NCI-H82 (cell line): ENCODE results near the gene C2.

Experiments
- DNase-seq: peaks from one replicate; lab custom pipeline; 2025; lab: John Stamatoyannopoulos, UW

C2 gene

GRCh38 chr6:31927242-31927862 lies at the start of gene C2:
TSS of gene C2 (plus strand) at chr6:31927717. CDS start at chr6:31927753, 36 bp downstream.
- no peak for DNase-seq

DNA sequence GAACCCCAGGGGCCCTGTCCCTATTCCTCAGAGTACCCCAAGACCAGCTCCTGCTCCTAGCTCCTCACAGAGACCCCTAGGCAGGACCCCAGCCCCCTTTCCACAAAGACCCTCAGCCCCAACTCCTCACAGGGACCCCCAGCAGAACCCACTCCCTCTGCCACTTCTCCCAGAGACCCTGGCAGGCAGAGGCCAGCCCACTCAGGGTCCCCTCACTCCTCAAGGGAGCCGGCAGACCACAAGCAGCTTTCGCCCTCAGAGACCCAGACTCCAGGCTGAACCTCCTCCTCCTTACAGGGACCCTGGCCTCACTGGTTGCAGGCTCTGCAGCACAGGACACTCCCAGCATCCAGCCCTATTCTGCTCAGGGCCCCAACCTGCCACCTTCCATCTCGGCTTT lies 49.3 kb upstream of the C2 start:
- no peak for DNase-seq

GRCh38 chr6:31878726-31879125 lies 48.8 kb upstream of the C2 start, which contains the start of gene SLC44A4:
TSS of gene SLC44A4 (minus strand) at chr6:31878997. CDS start at chr6:31878980, 17 bp downstream.
- DNase-seq, result no peak

DNA sequence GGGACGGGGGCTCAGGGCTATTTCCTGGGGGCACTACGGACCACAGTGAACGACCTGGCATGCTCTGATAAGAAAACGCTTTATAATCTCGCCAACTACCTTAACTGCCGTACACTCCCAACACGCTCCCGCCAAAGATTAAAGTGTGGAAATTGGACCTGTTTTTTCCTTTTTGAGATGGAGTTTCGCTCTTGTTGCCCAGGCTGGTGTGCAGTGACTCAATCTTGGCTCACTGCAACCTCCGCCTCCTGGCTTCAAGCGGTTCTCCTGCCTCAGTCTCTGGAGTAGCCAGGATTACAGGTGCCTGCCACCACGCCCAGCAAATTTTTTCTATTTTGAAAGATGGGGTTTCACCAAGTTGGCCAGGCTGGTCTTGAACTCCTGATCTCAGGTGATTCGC lies 48.4 kb upstream of the C2 start:
- no peak for DNase-seq

DNA sequence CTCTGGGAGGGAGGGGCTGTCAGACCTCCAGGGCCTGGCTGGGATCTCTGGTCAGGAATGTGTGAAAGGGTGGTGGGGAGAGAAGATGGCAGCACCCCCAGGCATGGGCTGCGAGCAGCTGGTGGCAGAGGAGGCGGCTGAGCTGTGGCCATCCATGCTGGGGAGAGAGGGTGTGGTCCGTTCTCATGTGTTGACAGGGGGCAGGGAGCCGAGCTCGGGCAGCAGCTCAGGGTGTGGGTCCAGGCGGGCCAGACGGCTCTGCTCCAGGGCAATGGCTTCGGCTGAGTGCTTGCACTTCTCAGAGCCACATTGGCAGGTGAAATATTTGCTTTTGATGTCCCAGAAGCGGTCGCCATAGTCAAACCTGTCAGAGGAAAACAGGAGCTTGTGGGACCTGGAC lies 47.6 kb upstream of the C2 start:
- DNase-seq, result no peak

DNA sequence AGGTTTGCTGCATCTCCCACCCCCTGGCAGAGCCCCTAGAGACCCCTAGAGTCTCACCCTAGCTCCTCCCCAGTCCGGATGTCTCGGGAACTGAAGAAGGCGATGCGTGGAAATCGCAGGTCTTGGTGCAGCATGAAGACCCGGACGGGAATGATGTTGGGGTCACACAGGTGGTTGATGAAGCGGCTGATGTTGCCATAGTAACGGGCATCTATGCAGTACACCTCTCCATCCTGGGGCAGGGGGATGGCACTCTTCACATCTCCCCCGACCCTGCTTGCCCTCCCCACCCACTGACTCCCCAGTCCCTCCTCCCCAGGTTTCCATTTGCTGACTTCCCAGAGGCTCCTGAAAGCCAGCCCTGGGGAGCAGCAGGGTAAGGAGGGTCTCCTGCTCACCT lies 46.9 kb upstream of the C2 start:
- DNase-seq, result no peak

DNA sequence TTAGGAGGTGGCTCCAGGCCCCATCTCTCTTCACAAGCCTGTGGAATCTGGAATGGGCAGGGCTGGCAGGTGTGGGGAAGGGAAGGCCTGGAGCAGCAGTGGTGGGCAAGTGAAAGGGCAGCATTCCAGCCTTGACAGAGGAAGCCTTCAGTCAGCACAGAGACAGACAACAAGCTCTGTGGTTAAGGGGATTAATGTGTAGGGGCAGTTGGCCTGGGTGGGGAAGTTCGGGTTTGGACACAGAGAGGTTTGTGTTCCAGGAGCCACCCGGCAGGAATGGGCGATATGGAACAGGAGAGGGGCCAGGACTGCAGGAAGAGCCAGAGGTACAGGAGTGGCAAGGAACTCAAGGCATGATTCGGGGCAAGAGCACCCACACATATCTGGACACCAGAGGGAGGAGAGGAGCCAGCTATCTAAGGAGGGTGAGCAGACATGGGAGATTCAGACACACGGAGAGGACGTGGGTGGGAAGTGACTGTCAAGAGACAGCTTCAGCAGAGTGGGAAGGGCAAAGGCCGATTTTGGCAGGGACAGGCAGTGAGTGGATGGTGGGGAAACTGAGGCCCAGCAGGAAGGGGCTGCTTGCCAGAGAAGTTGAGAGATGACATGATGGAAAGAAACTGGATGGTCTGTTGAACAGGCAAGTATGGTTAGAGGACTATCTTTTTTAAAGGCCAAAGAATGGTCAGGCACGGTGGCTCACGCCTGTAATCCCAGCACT lies 46.2 kb upstream of the C2 start:
- no peak for DNase-seq

- DNase-seq, result peak; percentile 40
These were observed 45.2 kb upstream of the C2 start for GRCh38 chr6:31882344-31882743.

GRCh38 chr6:31883676-31884075 lies 43.8 kb upstream of the C2 start:
- DNase-seq, result no peak

GRCh38 chr6:31884528-31885035 lies 42.9 kb upstream of the C2 start:
- DNase-seq, result no peak

DNA sequence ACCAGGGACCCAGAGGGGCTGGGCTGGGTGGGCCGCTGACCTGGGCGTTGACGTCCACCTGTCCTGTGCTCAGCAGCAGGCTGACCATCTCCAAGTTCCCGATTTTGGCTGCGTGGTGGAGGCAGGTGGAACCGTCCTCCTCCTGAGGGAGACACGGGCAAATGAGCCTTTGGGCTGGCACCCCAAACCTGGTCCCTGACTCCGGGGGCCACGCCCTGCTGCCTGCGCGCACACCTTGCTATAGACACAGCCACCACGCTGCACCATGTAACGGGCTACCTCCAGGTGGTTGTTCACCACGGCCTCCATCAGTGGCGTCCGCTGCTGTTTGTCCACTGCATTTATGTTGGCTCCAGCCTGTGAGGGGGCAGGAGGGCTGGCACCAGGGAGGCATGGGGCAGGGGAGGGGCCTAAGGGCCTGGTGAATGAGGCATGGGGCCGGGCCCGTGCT lies 41.0 kb upstream of the C2 start:
- DNase-seq, result no peak

GRCh38 chr6:31887173-31888007 lies 40.1 kb upstream of the C2 start:
- no peak for DNase-seq

- DNase-seq, result peak; percentile 53
These were observed 39.0 kb upstream of the C2 start for GRCh38 chr6:31888276-31889258.

DNA sequence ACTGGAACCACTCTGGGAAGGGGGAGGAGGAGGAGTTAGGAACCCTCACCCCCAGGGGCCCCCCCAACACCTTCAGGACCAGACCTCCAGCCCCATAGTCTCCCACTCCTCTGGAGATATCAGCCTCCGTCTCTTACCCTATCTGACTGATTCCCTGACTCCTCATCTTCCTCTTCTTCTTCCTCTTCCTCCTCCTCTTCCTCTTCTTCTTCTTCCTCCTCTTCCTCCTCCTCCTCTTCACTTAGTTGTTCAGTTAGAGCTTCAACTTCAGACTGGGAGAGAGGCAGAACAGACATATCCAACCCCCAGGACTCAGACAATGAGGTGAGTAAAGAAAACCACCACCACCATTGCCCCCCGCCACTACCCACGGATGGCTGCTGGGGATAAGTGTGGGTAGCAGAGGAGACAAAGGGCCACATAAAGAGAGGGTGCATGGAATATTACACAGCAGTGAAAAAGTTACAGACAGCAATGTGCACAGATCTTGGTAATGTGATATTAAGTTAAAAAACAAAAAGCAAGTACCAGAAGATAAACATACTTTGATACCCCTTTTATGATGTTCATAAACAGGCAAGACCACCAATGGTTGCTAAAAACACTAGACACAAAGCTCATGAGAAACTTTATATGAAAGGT lies 38.1 kb upstream of the C2 start:
- DNase-seq, result no peak

- DNase-seq, result no peak
These were observed 34.7 kb upstream of the C2 start for GRCh38 chr6:31892821-31893220.

- DNase-seq, result no peak
These were observed 31.0 kb upstream of the C2 start for GRCh38 chr6:31896493-31896855.

DNA sequence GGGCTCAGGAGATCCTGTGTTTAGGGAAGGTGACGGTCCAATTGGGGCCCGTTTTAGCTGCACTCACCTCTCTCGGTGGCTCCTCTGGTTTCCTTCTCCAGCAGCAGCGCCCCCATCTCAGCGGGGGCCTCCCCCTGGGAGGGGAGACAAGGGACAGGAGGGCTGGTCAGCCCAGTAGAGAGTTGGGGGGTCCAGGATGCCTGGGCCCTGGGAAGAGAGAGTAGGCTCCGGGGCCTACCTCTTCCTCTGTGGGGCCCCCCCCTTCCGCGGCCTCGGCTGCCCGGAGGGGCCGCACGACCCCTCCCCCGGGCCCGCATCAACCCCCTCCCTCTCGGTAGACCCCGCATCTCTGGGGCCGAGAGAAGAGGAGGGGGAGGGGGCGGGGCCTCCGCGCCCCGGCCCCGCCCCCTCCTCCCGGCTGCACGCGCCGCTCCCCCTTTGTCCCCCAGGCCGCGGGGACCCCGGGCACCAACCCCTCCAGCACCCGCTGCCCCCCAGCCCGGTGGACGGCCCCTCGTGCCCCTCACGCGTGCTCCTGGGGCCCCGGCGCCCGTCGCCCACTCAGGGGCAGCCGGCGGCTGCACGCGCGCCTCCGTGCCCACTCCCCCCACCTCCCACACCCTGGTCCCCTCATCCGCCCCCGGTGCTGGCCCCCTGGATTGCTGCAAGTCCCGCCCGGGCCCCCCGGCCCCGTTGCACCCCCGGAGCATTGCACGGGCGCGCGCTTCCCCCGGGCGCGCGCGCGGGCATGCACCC lies 30.5 kb upstream of the C2 start:
- DNase-seq, result peak; percentile 53

DNA sequence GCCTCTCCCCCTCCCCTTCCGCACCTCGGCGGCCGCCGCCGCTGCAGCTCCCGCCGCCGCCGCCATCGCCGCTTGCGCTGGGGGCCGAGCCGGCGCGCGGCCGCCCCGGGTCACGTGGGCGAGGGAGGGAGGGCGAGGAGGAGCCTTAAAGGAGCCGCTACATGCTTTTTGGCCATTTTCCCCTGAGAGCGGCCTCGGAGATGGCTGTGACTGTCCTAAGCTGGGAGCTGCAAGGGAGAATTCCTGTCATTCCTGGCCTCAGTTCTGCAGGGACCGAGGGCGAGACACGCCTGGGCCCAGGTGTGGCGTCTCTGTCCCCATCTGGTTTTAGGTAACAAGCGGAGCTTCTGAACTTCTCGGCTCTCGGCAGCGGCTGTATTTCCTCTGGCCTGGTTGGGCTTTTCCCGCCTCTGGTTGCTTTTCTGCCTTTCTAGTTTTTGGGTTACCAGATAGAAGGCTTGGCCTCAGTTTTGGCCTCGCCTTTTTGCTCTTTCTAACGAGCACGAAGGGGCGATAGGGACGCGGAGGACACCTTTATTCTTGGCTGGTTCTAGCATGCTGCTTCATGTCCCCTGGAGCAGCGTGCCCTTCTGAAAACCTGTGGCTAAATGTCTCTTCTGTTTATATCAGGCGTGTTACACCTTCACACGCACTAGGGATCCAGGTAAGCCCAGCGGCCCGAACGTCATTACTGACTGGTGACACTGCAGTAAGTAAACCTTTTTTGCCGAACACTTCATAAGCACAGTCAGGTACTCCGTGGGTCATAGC lies 29.7 kb upstream of the C2 start, which contains the start of gene EHMT2:
TSS of gene EHMT2 (minus strand) at position 87 of the 771 bp plus-strand sequence. CDS start at position 66, 21 bp downstream.
- DNase-seq, result peak; percentile 90

- DNase-seq, result peak; percentile 82
These were observed 29.0 kb upstream of the C2 start for GRCh38 chr6:31898383-31899011.
